Peyer's patch (tissue), 4 donors: ENCODE results near the gene EPB41L1. TPM values are rescaled to one million over a fixed set of nuclear protein-coding genes. Genes with fewer than 3 reads are reported as not detected.

Experiments
- DNase-seq, 3 donors: peaks; one replicate each; pipeline ENCODE4 v3.0.0-alpha.2; 2017 to 2019
- H3K27ac ChIP-seq, 4 donors: fragments of 200-600 bp; sonication (generic); one replicate each; pipeline ENCODE4 v1.5.1; 2016 to 2019
- H3K27me3 ChIP-seq, 2 donors: fragments of 200-600 bp; sonication (generic); one replicate each; pipeline ENCODE4 v1.5.1; 2019
- H3K36me3 ChIP-seq, 3 donors: fragments of 200-600 bp; sonication (generic); one replicate each; pipeline ENCODE4 v1.5.1; 2016 to 2019
- H3K4me1 ChIP-seq, 4 donors: fragments of 200-600 bp; sonication (generic); one replicate each; pipeline ENCODE4 v1.5.1; 2016 to 2019
- H3K4me3 ChIP-seq, 4 donors: fragments of 200-600 bp; sonication (generic); 1 replicate in 3 of 4; 2 replicates in 1 of 4; pipeline ENCODE4 v1.5.1; 2016 to 2019; ENCODE audit warnings: mild to moderate bottlenecking in 1 of 4
- H3K9me3 ChIP-seq, 4 donors: fragments of 200-600 bp; sonication (generic); one replicate each; pipeline ENCODE4 v1.5.1; 2016 to 2019; ENCODE audit warnings: mild to moderate bottlenecking in 1 of 4
- POLR2A ChIP-seq, 2 donors: fragments of 450-650 bp; IDR thresholded peaks; one replicate each; pipeline ENCODE4 v1.5.1; 2017; ENCODE audit warnings: antibody characterized with exemption in 2 of 2, mild to moderate bottlenecking in 2 of 2, moderate library complexity in 2 of 2
- total RNA-seq, 4 donors: library from RNA; depleted of rRNA; stranded (reverse); fragments of >200 nt; gene quantifications; one replicate each; pipeline ENCODE4 v1.1.0, GENCODE V29; 2016
- TF ChIP-seq, protein P1 (sequence below), 6 experiments: fragments of 450-650 bp in 4 of 6; fragments of 200-600 bp in 2 of 6; sonication (generic) in 1 of 6; IDR thresholded peaks; one replicate each; pipeline ENCODE4 v1.5.1; 2017 to 2019; ENCODE audit warnings: antibody characterized with exemption in 6 of 6, mild to moderate bottlenecking in 3 of 6, moderate library complexity in 1 of 6

The EPB41L1 gene
- total RNA-seq, 4 donors from 2014 or later = 23.1 to 104 (median 57.2) TPM

DNA sequence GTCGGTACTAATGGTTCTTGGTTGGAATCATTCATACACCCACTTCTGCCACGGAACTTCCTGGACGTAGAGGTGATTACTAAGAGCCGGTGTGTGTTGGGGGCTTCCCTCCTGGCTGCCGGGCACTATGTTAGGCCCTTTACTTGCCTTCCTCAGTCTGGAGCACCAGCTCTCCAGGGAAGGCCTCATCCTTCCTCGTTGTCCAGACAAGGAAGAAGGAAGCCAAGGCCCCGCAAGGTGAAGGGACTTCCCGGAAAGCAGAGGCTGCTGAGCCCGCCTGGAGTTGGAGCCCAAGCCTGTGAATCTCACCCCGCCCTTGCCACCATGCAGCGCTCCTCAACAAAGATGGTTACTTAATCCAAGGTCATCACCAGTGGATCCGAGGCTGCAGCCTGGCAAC, 107.9 kb downstream of the EPB41L1 start:
- Histone ChIP-seq H3K27ac (no peak overlapping the region), H3K27me3 (no peaks in the 10 kb centered on the region), H3K4me1 (no peaks in the 10 kb centered on the region), H3K4me3 (no peak overlapping the region), H3K36me3 (no peaks in the 10 kb centered on the region), H3K9me3 (no peaks in the 10 kb centered on the region)
- TF ChIP-seq POLR2A (IDR thresholded peaks at IDR 0.05) = no peak
- TF ChIP-seq, protein P1, sequence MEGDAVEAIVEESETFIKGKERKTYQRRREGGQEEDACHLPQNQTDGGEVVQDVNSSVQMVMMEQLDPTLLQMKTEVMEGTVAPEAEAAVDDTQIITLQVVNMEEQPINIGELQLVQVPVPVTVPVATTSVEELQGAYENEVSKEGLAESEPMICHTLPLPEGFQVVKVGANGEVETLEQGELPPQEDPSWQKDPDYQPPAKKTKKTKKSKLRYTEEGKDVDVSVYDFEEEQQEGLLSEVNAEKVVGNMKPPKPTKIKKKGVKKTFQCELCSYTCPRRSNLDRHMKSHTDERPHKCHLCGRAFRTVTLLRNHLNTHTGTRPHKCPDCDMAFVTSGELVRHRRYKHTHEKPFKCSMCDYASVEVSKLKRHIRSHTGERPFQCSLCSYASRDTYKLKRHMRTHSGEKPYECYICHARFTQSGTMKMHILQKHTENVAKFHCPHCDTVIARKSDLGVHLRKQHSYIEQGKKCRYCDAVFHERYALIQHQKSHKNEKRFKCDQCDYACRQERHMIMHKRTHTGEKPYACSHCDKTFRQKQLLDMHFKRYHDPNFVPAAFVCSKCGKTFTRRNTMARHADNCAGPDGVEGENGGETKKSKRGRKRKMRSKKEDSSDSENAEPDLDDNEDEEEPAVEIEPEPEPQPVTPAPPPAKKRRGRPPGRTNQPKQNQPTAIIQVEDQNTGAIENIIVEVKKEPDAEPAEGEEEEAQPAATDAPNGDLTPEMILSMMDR (IDR thresholded peaks at IDR 0.05) = no peak
- peak in 1 of 3 donors; percentile 31 for DNase-seq

DNA sequence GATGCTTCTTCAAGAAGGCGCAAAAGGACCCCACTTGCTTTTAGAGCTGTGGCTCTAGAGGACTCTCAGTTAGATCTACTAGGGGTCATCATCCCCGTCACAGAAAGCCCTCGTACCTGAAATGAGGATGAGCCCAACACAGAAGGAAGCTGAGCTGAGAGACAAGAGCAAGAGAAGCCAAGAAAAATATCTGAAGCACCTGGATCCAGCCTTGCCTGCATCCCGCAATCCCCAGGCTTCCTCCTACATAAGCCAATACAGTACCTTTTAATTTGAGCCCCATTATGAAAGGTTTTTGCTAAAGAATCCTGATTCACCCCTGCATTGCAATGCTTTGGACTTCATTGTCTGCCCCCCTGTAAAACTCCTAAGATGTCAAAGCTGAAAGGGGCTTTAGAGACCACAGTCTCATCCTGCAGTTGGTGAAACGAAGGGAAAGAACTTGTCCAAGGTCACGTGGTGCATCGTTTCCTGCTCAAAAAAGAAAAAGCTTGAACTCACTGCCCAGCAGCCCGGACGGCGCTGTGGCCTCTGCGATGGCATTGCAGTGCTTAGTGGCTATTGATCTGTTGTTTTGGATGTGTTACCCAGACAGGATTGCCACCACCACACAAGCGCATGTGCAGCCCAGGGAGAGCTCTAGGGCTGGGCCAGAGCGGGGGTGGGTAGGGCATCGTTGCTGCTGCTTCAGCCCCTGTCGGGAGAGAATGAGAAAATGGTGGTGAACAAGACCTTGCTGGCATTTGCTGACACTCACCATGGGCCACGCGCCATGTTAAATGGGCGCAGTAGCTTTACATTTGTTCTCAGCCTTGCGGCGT, 110.1 kb downstream of the EPB41L1 start:
- H3K4me3 ChIP-seq = no peak overlapping the region
- TF ChIP-seq, protein P1 (IDR thresholded peaks at IDR 0.05) = no peak
- TF ChIP-seq POLR2A (IDR thresholded peaks at IDR 0.05) = no peak
- H3K27ac ChIP-seq = no peak overlapping the region

DNA sequence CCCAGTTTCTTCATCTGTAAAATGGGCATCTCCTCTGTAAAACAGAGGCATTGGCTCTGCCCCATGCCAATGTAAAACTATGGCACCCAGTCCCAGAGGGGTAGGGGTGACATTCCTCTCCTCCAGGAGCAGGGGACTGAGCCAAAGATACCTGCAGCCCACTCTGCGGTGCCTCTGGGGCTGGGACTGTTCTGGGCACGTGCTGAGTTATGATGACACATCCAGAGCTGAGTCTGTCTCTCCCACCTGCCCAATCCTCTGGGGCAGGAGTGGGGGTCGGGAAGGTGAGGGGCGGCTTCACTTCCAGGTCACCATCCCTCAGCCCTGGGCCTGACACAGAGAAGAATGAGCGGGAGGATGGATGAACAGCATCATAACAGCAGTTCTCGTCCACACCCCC, 111.6 kb downstream of the EPB41L1 start:
- Histone ChIP-seq H3K4me1 (no peaks in the 10 kb centered on the region), H3K27me3 (no peaks in the 10 kb centered on the region), H3K27ac (no peak overlapping the region), H3K36me3 (no peaks in the 10 kb centered on the region), H3K4me3 (no peak overlapping the region), H3K9me3 (no peaks in the 10 kb centered on the region)
- TF ChIP-seq POLR2A (IDR thresholded peaks at IDR 0.05) = no peak
- TF ChIP-seq, protein P1 (IDR thresholded peaks at IDR 0.05) = no peak
- DNase-seq = no peak

More for the DNA sequence above, 110.1 kb downstream of the EPB41L1 start:
- no peaks in the 10 kb centered on the region for H3K27me3 ChIP-seq
- no peaks in the 10 kb centered on the region for H3K4me1 ChIP-seq
- H3K9me3 ChIP-seq = no peaks in the 10 kb centered on the region
- DNase-seq = no peak
- no peaks in the 10 kb centered on the region for H3K36me3 ChIP-seq

DNA sequence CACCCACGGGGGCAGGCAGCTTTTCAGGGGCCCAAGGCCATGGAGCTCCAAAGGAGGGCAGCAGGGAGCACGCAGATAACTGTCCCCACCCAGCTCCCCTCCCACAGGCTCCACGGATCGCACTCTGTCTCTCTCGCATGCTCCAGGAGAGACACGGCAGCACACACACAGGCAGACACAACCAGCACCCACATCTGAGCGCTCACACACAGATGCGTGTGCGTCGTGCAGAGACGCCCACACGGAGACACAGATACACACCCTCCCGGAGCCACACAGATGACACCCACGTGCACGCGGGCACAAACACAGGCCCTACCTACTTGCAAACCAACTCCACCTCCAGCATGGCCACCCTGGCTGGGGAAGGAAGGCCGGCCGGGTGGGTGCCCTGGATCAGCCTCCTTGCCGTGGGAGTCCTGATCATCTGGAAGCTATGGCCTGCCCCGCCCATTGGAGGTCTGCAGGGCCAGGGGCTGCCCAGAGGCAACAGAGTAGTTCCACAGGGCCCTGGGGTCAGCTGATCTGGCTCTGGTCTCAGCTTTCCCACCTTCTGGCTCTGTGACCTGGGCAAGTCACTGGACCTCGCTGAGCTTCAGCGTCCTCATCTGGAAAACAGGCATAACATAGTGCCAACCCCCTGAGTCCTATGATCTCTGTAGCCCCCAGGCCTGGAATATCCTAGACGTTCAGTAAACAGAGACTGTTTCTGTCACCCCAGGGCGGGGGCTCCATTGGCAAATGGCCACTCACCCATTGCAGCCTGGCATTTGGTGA, 113.3 kb downstream of the EPB41L1 start:
- Histone ChIP-seq H3K9me3 (no peaks in the 10 kb centered on the region), H3K27me3 (no peaks in the 10 kb centered on the region), H3K4me3 (no peak overlapping the region), H3K27ac (no peak overlapping the region), H3K36me3 (no peaks in the 10 kb centered on the region), H3K4me1 (no peaks in the 10 kb centered on the region)
- TF ChIP-seq POLR2A (IDR thresholded peaks at IDR 0.05) = no peak
- TF ChIP-seq, protein P1 (IDR thresholded peaks at IDR 0.05) = no peak
- DNase-seq = no peak

DNA sequence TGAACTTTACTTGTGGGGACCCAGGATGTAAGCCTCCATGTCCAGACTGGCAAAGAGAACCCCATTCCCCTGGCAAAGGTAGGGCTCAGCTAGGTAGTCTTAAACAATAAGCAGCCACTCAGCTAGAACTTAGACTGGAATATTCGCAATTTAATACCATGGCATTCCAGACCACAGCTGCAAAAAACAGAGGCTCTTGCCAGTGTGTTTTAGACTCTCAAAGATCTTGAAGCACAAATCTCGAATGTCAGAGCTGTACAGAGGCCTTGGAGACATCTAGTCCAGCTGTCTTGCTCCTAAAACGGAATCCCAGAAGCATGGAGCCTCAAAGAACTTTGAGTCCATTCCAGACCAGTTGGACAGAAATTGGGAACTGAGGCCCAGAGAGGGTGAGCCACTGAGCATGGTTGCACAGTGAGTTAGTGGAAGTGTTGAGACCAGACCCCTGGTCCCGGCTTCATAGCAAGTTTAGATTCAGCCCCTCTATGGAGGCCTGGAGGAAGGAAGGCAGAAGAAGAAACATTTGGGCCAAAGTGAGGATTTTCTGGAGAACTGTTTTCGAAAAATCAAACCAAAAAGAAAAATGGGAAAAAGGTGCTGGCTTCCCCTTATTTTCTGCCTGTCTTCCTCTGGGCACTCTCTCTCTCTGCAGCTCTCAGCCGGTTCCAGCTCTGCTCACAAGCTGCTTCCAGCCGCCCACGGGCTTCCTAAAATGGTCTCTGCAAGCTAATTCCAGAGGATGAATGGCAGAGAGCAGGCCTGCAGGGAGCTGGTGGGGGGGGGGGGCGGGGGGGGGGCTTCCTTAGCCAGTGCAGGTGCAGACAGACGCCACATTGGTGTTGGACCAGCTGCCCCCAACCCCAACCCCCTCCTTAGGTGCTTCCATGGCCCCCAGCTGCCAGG, 114.2 kb downstream of the EPB41L1 start:
- Histone ChIP-seq H3K27me3 (no peaks in the 10 kb centered on the region), H3K27ac (no peak overlapping the region), H3K36me3 (no peaks in the 10 kb centered on the region), H3K4me3 (no peak overlapping the region), H3K4me1 (no peaks in the 10 kb centered on the region), H3K9me3 (no peaks in the 10 kb centered on the region)
- TF ChIP-seq, protein P1 (IDR thresholded peaks at IDR 0.05) = no peak
- TF ChIP-seq POLR2A (IDR thresholded peaks at IDR 0.05) = no peak
- no peak for DNase-seq
